Activated CD4-positive, alpha-beta T cell treated with anti-CD3 and anti-CD28 coated beads for 4 hours (primary cell): ENCODE measurements around the gene DDI2.
"Not testable (repeated sequence)": the region's sequence is repeated elsewhere in the genome, so short reads cannot be mapped to it uniquely, and the experiment has no call there.

Source experiments
- DNase-seq, 2 donors: peaks; one replicate each; pipeline ENCODE4 v3.0.0-alpha.2; 2020

DDI2 gene

GRCh38 chr1:15680561-15681348 is 63.5 kb downstream of the DDI2 start:
- no peak for DNase-seq

GRCh38 chr1:15681349-15682292 is 64.4 kb downstream of the DDI2 start:
- no peak for DNase-seq

DNA sequence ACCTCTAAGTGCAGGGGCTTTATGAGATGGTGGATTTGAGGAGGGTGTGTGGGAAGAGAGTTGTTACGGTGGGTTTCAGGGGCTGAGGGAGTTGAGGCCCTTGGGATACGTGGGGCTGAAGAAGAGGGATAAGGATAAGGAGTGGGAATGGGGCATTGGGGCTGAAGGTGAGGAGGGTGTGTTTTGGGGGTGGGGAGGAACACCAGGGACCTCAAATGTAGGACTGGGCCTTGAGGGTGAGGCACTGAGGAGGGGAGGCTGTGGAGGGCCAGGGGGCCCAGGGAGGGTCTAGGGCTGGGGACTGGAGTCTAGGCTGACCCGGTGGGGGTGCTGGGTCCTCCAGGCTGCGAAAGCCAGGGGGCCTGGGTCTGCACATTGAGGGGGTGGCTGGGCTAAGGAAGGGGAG is 65.7 kb downstream of the DDI2 start:
- DNase-seq = no peak

GRCh38 chr1:15683345-15684039 is 66.2 kb downstream of the DDI2 start:
- no peak for DNase-seq

GRCh38 chr1:15684042-15684461 is 66.8 kb downstream of the DDI2 start, which contains the start of gene PLEKHM2:
TSS of gene PLEKHM2 (plus strand) at chr1:15684320. CDS start at chr1:15684559, 239 bp downstream.
- DNase-seq = peak; percentile 33 to 39

DNA sequence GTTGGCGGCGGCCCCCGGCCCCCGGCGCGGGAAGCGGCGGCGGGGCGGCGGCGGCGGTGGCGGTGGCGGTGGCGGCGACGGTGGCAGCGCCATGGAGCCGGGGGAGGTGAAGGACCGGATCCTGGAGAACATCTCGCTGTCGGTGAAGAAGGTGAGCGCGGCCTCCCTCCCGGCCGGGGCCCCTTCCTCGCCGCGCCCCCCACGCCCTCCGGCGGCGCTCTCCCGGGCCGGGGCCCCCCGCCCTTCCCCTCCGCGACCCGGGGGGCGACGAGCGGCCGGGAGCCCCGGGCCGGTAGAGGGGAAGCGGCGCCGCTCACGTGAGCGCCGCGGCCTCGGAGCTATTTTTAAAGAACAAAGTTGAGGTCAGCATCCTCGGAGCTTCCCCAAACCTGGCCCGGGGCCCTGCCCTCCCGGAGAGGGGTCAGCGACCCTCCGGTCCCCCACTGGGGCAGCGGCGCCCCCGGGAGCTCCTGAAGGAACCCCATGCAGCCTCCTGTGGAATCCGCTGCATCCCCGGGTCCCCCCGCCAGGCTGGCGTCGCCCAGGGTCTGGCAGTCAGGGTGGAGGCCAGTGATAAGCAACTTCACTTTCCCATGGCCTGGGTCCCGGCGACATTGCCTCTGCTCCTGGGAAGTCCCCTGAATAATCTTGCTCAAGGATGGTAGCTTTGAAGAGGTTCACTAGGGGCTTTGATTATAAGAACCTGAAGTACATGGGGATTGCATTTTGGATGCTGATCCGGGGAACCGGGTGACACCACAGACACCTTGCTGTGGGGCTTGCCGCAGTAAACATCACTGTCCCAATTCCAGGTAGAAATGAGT is 67.4 kb downstream of the DDI2 start:
- DNase-seq = peak; percentile 21 to 22

DNA sequence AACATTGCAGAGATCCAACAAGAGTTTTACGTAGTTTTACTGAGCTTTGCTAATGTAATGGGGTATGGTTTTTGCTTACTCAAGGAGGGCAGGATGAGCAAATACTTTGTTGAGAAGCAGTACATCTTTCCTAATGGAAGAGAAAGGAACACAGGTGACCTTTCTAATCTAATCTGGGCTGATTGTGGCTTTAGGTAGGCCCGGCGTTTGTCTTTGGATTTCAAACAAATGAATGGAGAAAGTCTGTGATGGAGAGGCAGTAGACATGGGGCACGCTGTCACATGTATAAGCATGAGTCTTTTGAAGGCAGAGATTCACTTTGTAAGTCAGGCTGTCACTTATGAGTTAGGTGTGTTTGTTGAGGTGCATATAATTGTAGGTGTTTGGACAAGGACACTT is 68.6 kb downstream of the DDI2 start:
- DNase-seq = no peak

GRCh38 chr1:15687446-15687845 is 70.2 kb downstream of the DDI2 start:
- no peak for DNase-seq

- no peak for DNase-seq
These were observed 73.1 kb downstream of the DDI2 start for GRCh38 chr1:15690317-15690716.

DNA sequence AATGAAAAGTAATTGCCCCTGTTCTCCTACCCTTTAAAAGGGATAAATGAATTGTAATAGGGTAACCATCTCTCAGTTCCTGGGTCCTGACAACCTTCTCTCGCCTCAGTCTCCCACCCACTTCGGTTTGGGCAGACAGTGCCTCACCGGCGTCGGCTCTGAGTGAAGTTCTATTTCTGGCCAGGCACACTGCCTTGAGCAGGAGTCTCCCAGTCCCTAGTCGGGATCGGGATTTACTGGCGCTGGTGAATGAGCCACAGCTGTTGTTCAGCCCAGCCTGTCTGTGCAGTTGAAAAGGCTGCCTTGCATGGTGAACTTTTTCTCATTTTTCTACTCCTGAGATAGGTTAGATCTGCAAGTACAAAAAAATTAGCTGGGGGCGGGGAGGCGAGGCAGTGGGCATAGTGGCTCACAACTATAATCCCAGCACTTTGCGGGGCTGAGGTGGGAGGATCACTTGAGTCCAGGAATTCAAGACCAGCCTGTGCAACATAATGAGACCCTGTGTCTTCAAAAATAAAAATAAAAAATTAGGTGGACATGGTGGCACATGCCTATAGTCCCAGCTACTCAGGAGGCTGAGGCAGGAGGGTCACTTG is 74.3 kb downstream of the DDI2 start:
- DNase-seq = no peak

DNA sequence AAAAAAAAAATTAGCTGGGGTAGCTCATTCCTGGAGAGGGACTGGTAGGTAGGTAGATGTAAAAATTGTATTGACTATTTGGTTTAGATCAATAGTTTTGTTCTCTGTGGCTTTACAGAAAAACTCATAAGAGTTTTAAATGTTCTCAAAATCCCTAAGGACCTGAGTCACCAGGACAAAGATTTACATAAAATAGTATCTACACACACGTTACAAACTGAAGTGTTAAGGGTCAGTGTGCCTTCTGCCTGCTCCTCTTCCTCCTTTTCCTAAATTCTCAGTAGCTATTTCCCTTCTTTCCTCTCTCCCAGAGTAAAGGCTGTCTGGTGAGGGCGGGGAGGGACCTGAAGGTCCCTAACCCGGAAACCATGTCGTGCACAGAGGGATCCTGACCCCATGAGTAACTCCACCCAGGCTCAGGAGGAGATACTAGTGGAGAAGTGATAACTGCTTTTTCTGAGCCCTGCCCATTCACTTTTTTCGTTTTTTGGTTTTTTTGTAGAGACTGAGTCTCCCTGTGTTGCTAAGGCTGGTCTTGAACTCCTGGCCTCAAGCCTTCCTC is 74.9 kb downstream of the DDI2 start:
- no peak for DNase-seq

GRCh38 chr1:15693371-15693770 is 76.1 kb downstream of the DDI2 start:
- DNase-seq = no peak

- peak; percentile 15 to 29 for DNase-seq
These were observed 79.8 kb downstream of the DDI2 start for GRCh38 chr1:15696956-15697521.

DNA sequence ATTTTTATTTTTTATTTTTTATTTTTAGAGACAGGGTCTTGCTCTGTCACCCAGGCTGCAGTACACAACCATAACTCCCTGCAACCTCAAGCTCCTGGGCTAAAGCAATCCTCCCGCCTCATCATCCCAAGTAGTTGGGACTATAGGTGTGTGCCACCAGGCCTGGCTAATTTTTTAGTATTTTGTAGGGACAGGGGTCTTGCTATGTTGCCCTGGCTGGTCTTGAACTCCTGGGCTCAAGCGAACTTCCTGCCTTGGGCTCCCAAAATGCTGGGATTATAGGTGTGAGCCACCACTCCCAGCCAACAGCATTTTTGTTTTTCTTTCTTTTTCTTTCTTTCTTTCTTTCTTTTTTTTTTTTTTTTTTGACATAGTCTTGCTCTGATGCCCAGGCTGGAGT is 80.9 kb downstream of the DDI2 start:
- no peak for DNase-seq

DNA sequence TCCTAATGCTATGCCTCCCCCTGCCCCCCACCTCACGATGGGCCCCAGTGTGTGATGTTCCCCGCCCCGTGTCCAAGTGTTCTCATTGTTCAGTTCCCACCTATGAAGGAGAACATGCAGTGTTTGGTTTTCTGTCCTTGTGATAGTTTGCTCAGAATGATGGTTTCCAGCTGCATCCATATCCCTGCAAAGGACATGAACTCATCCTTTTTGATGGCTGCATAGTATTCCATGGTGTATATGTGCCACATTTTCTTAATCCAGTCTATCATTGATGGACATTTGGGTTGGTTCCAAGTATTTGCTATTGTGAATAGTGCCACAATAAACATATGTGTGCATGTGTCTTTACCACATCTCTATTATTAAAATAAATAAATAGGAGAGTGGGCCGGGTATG is 82.1 kb downstream of the DDI2 start:
- not testable (repeated sequence) for DNase-seq

GRCh38 chr1:15700508-15700907 is 83.2 kb downstream of the DDI2 start:
- no peak for DNase-seq

DNA sequence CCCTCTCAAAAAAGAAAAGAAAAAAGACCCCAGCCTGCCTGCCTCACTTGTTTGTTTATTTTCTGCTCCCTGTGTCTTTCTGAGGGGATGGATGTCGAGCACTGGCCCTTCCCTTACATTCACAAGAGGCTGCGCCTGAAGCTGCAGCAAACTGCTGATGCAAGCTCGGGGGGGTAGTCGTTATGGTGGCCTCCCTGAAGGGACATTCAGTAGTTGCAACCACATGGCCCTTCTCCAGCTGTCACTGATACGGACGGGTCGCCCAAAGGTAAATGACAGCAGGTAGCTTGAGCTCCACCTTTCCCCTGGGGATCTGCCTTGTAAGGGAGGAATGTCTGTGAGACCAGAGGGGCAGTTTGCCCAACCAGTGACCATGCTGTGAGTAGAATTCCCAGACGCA is 84.5 kb downstream of the DDI2 start:
- DNase-seq = no peak

DNA sequence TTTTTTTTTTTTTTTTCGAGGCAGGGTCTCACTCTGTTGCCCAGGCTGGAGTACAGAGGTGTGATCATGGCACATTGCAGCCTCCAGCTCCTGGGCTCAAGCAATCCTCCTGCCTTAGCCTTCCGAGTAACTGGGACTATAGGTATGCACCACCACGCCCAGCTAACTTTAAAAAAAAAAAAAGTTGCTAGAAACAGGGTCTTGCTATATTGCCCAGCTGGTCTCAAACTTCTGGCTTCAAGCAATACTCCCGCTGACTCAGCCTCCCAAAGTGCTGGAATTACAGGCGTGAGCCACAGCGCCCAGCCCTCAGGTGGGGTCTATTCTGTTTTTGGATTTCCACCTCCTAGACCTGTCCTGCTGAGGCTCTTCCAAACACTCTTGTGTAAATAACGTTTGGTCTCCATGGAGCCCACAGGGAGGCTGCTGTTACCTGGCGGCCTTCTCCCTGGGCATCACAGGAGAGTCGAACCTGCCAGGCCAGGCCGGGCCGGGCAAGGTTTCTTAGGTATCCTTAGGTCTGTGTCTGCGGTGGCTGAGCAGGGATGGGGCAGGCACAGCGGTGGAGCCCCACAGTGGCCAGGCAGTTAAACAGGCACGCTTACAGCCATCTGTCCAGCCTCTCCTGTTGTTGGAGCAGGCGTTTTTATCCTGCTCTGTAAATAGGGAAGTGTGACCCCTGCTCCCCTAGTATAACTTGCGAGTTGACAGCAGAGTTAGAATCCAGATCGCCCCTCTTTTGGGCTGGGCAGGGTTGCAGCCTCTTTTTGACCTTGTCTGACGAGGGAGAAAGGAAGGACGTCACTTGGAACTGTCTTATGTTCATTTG is 85.7 kb downstream of the DDI2 start:
- DNase-seq = no peak

DNA sequence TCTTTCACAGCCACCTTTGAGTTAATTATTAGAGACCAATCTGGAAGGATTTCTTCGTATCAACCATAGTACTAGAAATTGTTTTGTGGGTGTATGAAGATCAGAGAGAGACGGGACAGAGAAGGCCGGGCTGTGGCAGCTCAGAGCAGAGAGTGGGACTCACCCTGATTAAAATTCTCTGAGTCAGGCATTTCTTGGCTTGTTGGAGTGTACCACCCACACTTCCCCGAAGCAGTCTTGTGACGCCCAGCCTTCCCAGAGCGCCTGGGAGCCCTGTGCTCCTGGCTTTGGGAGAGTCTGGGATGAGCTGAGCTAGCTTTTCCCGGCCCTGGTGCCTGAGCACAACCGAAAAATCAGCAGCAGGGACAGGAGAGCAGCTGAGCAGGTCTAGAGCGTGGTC is 86.3 kb downstream of the DDI2 start:
- DNase-seq = no peak

- no peak for DNase-seq
These were observed 87.4 kb downstream of the DDI2 start for GRCh38 chr1:15704526-15705183.
